Astrocyte (in vitro differentiated cells and primary cell): ENCODE measurements around the gene CCDC157. TPM values are rescaled to one million over a fixed set of nuclear protein-coding genes. Genes with fewer than 3 reads are reported as not detected.
A peak's percentile ranks its signal among the peaks of the same experiment; 100 is the strongest.

Source experiments
- DNase-seq: peaks from one replicate; pipeline ENCODE4 v3.0.0-alpha.2; 2010; ENCODE audit warnings: low read depth
- FAIRE-seq: peaks from 2 replicates; lab custom pipeline; 2011; peaks lifted over from hg19 to GRCh38; lab: Jason Lieb, UNC
- H2AFZ ChIP-seq: 2 replicates; pipeline ENCODE4 v1.6.0; 2012; ENCODE audit warnings: low read depth, low read length, inconsistent platforms
- H3K27ac ChIP-seq: 2 replicates; pipeline ENCODE4 v1.5.1; 2011; ENCODE audit warnings: low read depth, low read length, inconsistent platforms
- H3K27me3 ChIP-seq: 2 replicates; pipeline ENCODE4 v1.6.0; 2011; ENCODE audit warnings: low read length, inconsistent platforms; ENCODE audit not compliant: insufficient read depth
- H3K36me3 ChIP-seq: 2 replicates; pipeline ENCODE4 v1.5.1; 2011; ENCODE audit warnings: low read length, inconsistent platforms; ENCODE audit not compliant: insufficient read depth
- H3K4me1 ChIP-seq: 2 replicates; pipeline ENCODE4 v1.5.1; 2011; ENCODE audit warnings: low read length, inconsistent platforms; ENCODE audit not compliant: insufficient read depth
- H3K4me2 ChIP-seq: 2 replicates; pipeline ENCODE4 v1.6.0; 2012; ENCODE audit warnings: low read length, inconsistent platforms
- H3K4me3 ChIP-seq: 2 replicates; pipeline ENCODE4 v1.5.1; 2011; ENCODE audit warnings: low read depth, mild to moderate bottlenecking, low read length, inconsistent platforms; ENCODE audit not compliant: insufficient read depth
- H3K79me2 ChIP-seq: 2 replicates; pipeline ENCODE4 v1.6.0; 2012; ENCODE audit warnings: mild to moderate bottlenecking, low read length, inconsistent platforms; ENCODE audit not compliant: insufficient read depth
- H3K9ac ChIP-seq: 2 replicates; pipeline ENCODE4 v1.6.0; 2012; ENCODE audit warnings: mild to moderate bottlenecking, low read length, inconsistent platforms
- H3K9me3 ChIP-seq: 2 replicates; pipeline ENCODE4 v1.5.1; 2012; ENCODE audit warnings: low read depth, mild to moderate bottlenecking, low read length, inconsistent platforms; ENCODE audit not compliant: insufficient read depth
- H4K20me1 ChIP-seq: 2 replicates; pipeline ENCODE4 v1.6.0; 2012; ENCODE audit warnings: low read length, inconsistent platforms; ENCODE audit not compliant: insufficient read depth
- H3K27ac Mint-ChIP-seq: one replicate; pipeline ENCODE4 v1.8.0; 2021; ENCODE audit warnings: mild to moderate bottlenecking, mixed read lengths; ENCODE audit not compliant: unreplicated experiment
- H3K27me3 Mint-ChIP-seq: one replicate; pipeline ENCODE4 v1.8.0; 2021; ENCODE audit warnings: low read depth, mixed read lengths; ENCODE audit not compliant: unreplicated experiment
- H3K36me3 Mint-ChIP-seq: one replicate; pipeline ENCODE4 v1.8.0; 2021; ENCODE audit warnings: low read depth, mixed read lengths; ENCODE audit not compliant: unreplicated experiment
- H3K4me1 Mint-ChIP-seq: one replicate; pipeline ENCODE4 v1.8.0; 2021; ENCODE audit warnings: low read depth, mixed read lengths; ENCODE audit not compliant: unreplicated experiment
- H3K4me3 Mint-ChIP-seq: one replicate; pipeline ENCODE4 v1.8.0; 2021; ENCODE audit warnings: mild to moderate bottlenecking, moderate library complexity, mixed read lengths; ENCODE audit not compliant: unreplicated experiment
- H3K9me3 Mint-ChIP-seq: one replicate; pipeline ENCODE4 v1.8.0; 2021; ENCODE audit warnings: mild to moderate bottlenecking, mixed read lengths; ENCODE audit not compliant: unreplicated experiment
- EZH2 ChIP-seq: IDR thresholded peaks from 2 replicates; pipeline ENCODE4 v1.6.1; 2012; ENCODE audit warnings: mild to moderate bottlenecking, low read length, inconsistent platforms; ENCODE audit not compliant: insufficient read depth
- total RNA-seq: library from RNA; stranded (reverse); gene quantifications from 2 replicates; pipeline ENCODE4 v1.2.1, GENCODE V29; 2021
- TF ChIP-seq, protein P1 (sequence below): IDR thresholded peaks from 2 replicates; pipeline ENCODE4 v1.5.1; 2011; ENCODE audit warnings: low read depth, mild to moderate bottlenecking, inconsistent platforms, low read length, moderate library complexity; ENCODE audit not compliant: insufficient read depth

The CCDC157 gene
- total RNA-seq, 1 donor from 2014 or later, result 2.9 TPM

DNA sequence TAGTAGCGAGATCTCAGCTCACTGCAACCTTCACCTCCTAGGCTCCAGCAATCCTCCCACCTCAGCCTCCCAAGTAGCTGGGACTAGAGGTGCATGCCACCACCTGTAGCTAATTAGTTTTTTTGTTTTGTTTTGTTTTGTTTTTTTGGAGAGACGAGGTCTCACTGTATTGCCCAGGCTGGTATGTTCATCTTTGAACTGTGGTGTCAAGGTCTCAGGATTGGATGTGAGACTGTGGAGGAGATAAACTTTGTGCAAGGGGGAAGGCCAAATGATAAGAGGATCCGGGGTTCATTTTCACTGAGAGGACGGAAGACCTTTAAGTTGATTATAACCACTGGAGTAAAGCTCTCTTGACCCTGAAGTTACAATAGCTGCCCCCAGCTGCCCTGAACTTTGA is 48.9 kb downstream of the CCDC157 start:
- Histone ChIP-seq H3K27me3 (no peaks in the 10 kb centered on the region), H3K9ac (no peak overlapping the region), H3K79me2 (peaks cover 45% of the 10 kb centered on the region), H3K36me3 (peaks cover 44% of the 10 kb centered on the region), H3K4me2 (no peak overlapping the region), H4K20me1 (peaks cover 44% of the 10 kb centered on the region), H3K9me3 (no peaks in the 10 kb centered on the region), H3K4me1 (peaks cover 13% of the 10 kb centered on the region), H3K4me3 (no peak overlapping the region), H3K27ac (no peak overlapping the region), H2AFZ (no peak overlapping the region)
- Mint-ChIP-seq H3K4me1 (peaks cover 21% of the 10 kb centered on the region), H3K27ac (no peak overlapping the region), H3K4me3 (no peak overlapping the region), H3K27me3 (no peaks in the 10 kb centered on the region), H3K9me3 (no peaks in the 10 kb centered on the region), H3K36me3 (peaks cover 13% of the 10 kb centered on the region)
- FAIRE-seq, result no peak
- DNase-seq, result no peak
- TF ChIP-seq, protein P1, sequence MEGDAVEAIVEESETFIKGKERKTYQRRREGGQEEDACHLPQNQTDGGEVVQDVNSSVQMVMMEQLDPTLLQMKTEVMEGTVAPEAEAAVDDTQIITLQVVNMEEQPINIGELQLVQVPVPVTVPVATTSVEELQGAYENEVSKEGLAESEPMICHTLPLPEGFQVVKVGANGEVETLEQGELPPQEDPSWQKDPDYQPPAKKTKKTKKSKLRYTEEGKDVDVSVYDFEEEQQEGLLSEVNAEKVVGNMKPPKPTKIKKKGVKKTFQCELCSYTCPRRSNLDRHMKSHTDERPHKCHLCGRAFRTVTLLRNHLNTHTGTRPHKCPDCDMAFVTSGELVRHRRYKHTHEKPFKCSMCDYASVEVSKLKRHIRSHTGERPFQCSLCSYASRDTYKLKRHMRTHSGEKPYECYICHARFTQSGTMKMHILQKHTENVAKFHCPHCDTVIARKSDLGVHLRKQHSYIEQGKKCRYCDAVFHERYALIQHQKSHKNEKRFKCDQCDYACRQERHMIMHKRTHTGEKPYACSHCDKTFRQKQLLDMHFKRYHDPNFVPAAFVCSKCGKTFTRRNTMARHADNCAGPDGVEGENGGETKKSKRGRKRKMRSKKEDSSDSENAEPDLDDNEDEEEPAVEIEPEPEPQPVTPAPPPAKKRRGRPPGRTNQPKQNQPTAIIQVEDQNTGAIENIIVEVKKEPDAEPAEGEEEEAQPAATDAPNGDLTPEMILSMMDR, result no peak
- TF ChIP-seq EZH2, result no peak

DNA sequence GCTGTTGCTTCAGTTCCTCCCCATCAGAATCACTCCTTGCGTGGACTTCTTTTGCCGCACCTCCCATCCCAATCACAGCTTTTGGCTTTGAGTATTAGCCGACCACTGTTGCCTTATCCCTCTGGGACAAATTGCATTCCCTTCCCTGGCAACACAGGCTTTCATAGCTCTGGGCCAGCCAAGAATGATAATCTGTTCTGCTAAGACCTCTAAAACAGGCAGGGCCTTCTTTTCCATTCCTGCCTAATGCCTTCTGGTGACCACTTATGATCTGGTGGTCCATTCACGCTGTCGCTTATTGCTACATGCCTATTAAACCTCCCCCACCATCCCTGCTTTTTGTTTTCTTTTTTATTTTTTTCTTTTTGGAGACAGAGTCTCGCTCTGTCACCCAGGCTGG is 49.6 kb downstream of the CCDC157 start:
- no peaks in the 10 kb centered on the region for H3K9me3 ChIP-seq
- no peak overlapping the region for H3K9ac ChIP-seq
- H3K36me3 Mint-ChIP-seq, result peaks cover 16% of the 10 kb centered on the region
- H3K4me2 ChIP-seq, result no peak overlapping the region
- peaks cover 48% of the 10 kb centered on the region for H3K36me3 ChIP-seq
- no peak overlapping the region for H3K27ac Mint-ChIP-seq
- peaks cover 13% of the 10 kb centered on the region for H3K4me1 ChIP-seq
- DNase-seq (no peak), FAIRE-seq (no peak)
- H3K4me3 ChIP-seq, result no peak overlapping the region
- H4K20me1 ChIP-seq, result peaks cover 44% of the 10 kb centered on the region
- no peaks in the 10 kb centered on the region for H3K27me3 ChIP-seq
- no peak overlapping the region for H2AFZ ChIP-seq
- no peaks in the 10 kb centered on the region for H3K9me3 Mint-ChIP-seq
- no peak for TF ChIP-seq EZH2
- TF ChIP-seq, protein P1, result no peak
- peaks cover 45% of the 10 kb centered on the region for H3K79me2 ChIP-seq
- H3K4me3 Mint-ChIP-seq, result no peak overlapping the region
- H3K4me1 Mint-ChIP-seq, result peaks cover 21% of the 10 kb centered on the region
- H3K27me3 Mint-ChIP-seq, result no peaks in the 10 kb centered on the region
- no peak overlapping the region for H3K27ac ChIP-seq

DNA sequence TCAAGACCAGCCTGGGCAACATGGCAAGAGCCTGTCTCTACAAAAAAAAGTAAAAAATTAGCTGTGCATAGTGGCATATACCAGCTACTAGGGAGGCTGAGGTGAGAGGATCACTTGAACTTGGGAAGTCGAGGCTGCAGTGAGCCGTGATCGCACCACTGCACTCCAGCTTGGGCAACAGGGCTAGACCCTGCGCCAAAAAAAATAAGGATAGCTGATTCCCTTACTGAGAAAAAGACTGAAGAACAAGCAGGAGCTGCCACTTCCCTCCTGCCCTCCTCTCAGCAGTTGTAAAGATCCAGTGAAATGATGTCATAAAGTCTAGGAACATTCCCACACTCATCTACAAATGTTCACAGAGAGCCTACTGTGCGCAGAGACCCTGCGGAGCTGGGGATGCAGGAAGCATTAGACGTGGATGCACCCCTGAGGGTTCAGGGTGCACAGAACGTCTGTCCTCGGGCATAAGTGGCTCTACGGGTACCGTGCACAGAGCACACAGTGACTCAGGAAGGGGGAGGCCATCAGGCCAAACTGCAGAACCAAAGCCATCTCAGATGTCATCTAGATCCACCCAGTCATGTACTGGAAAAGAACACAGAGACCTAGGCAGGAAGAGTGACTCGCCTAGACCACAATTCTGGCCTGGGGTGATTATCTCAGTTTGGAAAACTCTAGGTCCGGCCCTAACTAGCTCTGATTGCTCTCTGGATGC is 51.7 kb downstream of the CCDC157 start:
- Histone ChIP-seq H4K20me1 (peaks cover 25% of the 10 kb centered on the region), H3K4me2 (peak overlapping the region; percentile 27), H3K9ac (peak overlapping the region; percentile 4), H3K36me3 (peaks cover 57% of the 10 kb centered on the region), H3K4me3 (no peak overlapping the region), H3K9me3 (no peaks in the 10 kb centered on the region), H3K27me3 (no peaks in the 10 kb centered on the region), H3K4me1 (peaks cover 13% of the 10 kb centered on the region), H3K79me2 (peaks cover 30% of the 10 kb centered on the region), H2AFZ (no peak overlapping the region), H3K27ac (peak overlapping the region; percentile 54)
- peak; percentile 78 for FAIRE-seq
- peak overlapping the region; percentile 75 for H3K27ac Mint-ChIP-seq
- no peak overlapping the region for H3K4me3 Mint-ChIP-seq
- H3K9me3 Mint-ChIP-seq, result no peaks in the 10 kb centered on the region
- DNase-seq, result peak; percentile 63
- peaks cover 14% of the 10 kb centered on the region for H3K4me1 Mint-ChIP-seq
- peaks cover 23% of the 10 kb centered on the region for H3K36me3 Mint-ChIP-seq
- TF ChIP-seq EZH2, result no peak
- no peaks in the 10 kb centered on the region for H3K27me3 Mint-ChIP-seq
